NCI-H2107 (cell line): Measurements from ENCODE around the gene HNMT.

Source experiments
- DNase-seq: peaks from one replicate; lab custom pipeline; 2025; lab: John Stamatoyannopoulos, UW

The HNMT gene

DNA sequence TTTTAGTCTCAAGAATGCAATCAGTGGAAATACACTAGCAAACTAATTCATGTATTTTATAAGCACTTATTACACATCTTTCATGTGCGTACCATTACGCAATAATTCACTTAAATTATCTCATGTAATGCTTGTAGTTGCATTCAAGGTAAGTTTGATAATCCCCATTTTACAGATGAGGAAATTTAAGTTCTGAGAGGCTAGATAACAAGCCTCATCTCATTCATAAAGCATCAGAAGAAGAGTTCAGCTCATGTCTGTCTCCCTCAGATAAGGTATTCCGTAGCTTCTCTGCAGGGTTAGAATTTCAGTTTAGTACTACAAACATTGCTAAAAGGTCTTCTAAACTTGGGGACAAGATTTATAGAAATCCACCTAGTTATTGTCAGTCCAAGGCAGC lies 47.8 kb downstream of the HNMT start:
- DNase-seq, result no peak

DNA sequence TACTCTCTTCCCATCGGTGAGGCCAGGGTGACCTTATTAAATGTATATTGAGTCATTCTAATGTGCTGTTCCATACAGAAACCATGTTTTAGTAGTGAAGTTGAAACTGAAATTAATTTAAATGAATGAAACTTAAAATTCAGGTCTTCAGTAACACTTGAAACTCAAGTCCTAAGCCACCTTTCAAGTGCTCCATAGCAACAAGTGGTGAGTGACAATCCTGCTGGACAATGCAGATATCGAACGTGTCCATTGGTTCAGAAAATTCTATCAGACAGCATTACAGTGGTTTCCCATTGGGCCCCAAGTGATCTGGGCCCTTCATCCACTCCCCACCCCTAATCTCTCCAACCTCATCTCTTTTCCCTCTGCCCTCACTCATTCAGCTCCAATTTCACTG lies 48.7 kb downstream of the HNMT start:
- no peak for DNase-seq

DNA sequence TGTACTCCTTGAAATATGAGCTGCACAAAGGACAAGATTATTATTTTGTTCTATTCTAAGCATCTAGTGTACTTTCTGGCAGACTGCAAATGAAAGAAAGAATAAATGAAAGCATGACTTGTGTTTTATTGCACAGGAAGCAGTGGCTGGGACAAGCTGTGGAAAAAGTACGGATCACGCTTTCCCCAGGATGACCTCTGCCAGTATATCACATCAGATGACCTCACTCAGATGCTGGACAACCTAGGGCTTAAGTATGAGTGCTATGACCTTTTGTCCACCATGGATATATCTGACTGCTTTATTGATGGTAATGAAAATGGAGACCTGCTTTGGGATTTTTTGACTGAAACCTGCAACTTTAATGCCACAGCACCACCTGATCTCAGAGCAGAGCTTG lies 49.4 kb downstream of the HNMT start:
- DNase-seq, result no peak

DNA sequence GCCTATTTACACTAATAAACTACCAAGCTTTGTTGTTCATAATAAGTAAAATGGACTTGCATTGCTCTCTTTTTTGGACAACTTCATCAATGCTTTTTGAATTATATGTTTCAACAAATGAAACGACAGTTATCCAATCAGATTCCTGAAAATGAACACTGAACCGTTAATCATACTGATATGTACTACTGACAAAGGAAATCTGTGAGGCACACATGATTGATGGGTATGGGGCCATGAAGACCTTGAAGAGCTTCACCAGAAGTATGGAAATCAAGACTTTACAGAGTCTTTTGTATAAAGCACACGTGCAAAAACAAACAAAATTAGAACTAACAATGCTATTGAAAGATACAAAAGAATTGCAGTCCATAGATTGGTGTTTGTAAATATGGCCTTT lies 51.2 kb downstream of the HNMT start:
- no peak for DNase-seq

DNA sequence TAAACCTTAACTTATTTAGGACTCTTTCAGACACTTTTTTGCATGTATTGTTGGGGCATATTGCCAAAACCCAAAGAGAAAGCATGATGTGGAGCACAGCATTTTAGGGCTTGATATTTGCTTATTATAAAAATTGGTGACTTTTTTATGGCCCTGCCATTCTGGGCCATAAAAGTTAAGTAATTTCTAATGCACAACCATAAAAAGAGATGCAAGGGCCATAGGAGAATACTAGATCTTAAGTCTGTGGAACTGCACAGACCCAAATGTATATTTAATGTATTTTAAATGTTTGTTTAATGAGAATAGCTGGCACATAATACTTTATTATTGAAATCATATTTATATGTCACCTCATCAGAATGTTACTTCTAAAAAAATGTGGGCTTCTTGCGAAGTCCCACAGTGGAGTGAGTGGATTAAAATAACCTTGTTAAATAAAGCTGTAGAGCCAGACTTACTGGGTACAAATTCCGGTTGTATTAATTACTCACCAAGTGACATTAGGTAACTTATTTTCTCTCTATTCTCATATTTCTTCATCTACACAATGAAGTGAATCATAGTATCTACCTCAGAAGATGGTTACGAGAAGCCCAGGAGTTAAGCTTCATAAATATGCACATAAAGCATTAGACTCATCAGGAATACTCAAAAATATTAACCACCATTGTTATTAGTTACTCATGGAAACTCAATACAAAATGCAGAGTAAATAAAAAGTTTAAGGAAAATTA lies 52.2 kb downstream of the HNMT start:
- no peak for DNase-seq

DNA sequence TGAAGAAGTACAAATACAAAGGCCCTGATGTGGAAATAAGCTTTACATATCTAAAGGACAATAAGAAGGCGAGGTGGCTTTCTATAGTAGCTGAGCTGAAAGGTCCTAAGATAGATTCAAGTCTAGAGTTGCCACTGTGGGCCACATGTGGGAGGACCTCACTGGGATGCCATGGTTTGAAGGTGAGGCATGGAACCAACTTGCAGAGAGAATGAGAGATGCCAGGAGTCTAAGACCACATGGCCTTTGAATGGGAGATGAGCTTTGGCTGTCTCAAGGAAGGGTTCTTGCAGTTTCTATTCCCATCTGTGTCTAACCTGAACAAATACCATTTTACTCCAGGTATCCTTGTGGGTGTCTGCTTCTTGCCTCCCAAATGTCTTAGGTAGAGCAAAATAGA lies 53.6 kb downstream of the HNMT start:
- no peak for DNase-seq

DNA sequence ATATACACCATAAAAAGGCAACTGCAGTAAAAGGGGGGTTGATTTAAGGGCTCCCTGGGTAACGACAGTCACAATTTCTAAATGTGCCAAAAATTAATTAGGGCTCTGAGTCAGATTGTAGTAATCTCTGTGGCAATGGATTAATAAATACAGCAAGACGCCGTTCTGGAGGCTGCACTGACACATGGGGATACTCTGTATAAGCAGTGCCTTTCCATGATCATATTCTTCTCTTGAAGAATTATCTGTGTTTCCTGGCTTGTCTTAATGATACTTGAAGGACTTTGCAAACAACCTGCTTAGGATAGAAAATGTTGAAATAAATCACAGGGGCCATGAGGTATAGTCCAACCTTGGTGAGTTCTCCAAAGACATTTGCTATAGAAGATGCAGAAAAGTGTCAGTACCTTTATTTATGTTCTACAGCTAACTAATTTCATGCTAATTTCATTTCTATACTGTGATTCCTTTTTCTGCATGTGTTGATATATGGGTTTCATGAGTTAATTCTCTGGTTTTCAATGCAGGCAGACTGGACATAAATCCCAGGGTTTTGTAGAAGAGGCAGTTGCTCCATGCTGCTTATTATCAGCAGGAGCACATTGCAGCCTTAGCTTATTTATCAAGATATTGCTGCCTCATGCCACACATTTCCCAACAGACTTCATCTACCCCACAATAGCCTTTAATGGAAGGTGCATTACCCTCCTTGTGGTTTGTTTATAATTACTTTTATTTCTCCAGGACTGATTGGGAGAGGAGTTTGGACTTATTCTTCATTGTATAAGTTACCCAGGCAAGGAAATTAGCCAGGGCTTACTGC lies 54.8 kb downstream of the HNMT start:
- no peak for DNase-seq

DNA sequence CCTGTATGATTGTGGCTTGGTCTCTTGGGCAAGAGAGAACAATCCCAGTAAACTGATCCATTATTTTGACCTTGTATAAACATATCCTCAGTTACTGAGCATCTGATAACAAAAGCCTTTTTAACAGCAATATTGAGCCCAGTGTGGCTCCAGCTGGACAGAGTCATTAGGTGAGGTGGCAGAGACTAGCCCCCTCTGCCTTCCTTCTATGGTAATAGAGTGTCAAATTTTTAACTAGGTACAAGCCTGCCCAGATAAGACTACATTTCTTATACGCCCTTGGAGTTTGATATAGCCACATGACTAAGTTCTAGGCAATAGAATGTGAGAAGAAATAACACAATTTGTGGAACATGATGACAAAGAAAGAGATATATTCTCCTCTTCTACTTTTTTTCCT lies 56.2 kb downstream of the HNMT start:
- no peak for DNase-seq

DNA sequence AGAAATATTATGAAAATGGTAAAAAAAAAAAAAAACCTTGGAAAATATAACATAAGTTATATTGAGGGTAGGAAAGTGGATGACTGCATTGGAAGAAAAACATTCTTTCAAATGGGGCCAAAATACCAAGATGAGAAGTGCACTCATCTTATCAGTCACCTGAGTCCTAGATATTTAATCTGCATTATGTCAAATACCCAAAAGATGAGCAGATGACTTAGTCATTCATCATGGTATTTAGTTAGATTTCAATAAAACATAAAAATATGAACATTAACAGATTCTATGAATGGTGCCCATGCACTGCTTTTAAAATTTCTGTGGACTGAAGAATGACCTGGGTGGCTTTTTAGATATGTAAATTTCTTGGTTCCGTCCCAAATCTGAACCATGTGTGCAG lies 56.9 kb downstream of the HNMT start:
- no peak for DNase-seq

DNA sequence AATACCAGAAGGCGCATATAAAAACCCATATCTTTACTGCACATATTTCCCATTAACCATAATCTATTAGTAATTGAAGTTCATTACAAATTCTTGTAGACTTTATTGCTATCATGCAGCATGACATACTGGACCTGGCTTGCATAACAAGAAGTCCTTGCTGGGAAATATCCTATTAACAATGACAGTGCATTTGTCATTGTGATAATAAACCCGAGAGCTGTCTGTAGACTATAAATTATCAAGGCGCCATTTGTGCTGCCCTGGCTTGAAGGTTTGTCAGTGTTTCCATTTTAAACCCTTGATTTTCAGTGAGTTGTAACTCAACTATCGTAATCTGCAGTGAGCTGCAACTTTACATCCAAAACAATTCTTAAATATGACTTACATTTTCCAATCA lies 59.0 kb downstream of the HNMT start:
- DNase-seq, result no peak

DNA sequence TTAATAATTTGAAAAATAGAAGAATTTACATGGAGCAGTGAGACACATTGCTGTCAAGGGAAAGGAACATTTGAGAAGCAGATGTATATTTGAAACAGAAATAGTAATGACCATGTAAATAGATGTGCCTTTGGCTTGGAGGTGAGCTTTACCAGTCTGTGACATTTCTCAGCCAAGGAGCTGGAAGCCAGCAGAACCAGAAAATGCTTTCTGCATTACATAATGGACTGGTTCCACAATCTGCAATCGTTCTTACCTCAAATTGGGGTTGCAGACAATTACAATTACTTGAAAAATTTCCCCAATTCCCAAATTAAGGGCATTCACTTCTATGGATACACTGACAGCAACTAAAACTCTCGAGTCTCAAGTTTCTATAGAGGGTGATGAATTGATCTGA lies 59.7 kb downstream of the HNMT start:
- no peak for DNase-seq

DNA sequence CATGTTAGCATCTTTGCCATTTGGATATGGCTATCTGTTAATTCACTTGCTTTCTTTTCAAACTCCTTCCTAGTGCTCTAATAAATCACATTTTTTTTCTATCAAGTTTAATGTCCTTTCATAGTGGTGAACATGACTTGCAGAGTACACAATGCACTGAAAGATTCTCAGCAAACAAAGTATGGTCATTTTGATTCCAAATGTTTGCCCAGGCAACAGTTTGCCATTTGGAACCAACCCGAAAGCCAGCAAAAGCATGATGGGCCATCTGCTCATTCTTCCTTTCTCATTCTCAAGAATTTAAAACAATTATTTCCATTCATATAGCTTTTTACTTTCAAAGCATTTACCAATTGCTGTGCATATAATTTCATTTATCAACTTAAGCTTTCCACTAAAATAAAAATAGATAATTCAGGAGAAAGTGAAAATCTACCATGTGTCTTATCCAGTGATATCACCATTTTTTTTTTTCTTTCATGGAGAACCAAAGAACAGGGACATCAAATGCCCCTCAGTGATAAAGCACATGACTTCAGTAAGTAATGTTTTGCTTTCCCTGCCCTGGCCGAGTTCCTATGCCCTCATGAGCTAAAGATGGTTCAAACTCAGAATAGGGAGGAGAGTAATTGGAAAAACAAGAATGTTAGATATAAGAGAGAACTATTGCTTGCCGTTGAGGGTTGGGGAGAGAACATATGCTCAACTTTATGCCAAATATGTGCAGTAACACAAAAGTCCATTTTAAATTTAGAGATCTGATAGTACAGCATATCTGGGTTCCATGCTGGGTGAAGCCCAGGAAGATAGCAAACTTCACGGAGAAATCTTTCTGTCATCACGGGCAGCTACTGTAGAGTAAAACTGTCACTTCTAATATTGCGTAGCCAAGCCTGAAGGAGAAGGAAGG lies 62.1 kb downstream of the HNMT start:
- no peak for DNase-seq

DNA sequence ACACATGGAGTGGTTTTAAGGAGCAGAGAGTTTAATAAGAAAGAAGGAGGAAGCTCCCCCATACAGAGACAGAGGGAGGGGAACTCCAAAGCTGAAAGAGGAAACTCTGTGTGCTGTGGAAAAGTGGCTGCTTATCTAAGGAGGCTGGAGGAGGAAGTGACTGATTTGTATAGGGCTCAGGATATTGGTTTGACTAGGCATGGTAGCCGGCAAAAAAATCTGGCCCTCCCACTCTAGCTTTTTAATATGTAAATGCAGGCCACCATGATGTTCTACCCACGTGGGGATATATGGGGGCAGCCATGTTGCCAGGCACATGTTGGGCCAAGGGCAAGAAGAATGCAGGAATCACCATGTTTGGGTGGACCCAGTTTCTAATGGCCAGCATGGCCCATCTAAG lies 64.3 kb downstream of the HNMT start:
- DNase-seq, result no peak

DNA sequence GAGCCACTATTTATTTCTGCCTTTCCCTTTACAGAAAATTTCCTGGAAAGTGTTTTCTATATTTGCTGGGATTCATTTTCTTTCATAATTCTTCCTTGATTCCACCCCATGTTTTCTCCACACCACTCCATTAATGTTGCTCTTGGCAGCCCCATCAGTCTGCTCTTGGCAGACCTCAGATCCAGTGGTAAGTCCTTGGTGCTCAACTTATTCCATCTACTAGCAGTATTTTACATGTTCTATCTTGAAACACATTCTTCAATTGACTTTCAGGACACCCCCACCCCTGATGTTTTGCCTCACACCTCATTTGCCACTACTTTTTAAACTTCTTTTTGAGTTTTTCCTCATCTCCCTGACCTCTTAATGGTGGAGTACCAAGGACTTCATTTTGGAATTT lies 65.0 kb downstream of the HNMT start:
- DNase-seq, result no peak

DNA sequence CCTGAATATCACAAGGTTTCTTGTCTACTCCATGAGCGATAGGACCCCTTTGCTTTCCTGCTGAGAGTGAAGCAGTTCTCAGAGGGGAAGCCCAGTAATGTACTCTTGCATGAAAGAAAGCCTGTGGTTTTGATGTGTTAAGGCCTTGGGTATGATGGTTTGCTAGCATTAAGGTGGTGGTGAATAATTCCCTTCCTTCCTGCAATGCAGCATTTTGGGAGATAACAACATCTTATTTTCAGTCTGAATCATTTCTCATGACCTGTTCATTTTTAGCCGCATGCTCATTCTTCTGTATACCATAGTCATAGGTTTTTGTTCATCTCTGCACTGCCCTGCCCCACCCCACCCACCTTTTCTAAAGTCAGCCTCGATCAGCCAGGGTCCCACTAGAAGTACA lies 66.2 kb downstream of the HNMT start:
- no peak for DNase-seq

DNA sequence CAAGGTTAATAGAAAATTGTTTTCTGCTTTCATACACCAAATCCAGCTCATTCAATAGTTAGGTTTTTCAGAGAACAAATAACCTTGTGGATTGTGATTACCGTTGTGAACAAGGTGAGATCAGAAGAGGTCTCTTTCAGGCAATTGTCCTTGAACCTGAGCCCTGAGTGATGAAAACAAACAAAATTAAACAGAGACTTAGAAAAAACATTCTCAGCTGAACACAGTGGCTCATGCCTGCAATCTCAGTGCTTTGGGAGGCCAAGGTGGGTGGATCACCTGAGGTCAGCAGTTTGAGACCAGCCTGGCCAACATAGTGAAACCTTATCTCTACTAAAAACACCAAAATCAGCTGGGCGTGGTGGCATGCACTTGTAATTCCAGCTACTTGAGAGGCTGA lies 68.1 kb downstream of the HNMT start:
- no peak for DNase-seq

DNA sequence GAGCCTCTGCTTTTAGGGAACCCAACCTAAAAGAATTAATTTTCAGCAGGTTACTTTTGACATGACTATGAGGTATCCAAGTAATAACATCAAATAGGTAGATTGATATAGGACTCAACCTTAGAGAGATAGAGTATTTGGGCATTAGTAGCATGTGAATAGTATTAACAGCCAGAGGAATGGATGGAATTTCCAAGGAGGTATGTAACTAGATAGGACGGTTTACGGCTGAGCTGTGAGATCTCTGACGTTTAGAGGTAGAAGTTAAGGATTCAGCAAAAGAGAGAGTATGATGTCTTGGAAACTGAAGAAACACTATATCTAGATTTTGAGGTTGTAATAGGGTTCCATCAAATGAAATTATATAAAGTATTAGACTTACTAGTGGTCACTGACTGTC lies 70.3 kb downstream of the HNMT start:
- no peak for DNase-seq

DNA sequence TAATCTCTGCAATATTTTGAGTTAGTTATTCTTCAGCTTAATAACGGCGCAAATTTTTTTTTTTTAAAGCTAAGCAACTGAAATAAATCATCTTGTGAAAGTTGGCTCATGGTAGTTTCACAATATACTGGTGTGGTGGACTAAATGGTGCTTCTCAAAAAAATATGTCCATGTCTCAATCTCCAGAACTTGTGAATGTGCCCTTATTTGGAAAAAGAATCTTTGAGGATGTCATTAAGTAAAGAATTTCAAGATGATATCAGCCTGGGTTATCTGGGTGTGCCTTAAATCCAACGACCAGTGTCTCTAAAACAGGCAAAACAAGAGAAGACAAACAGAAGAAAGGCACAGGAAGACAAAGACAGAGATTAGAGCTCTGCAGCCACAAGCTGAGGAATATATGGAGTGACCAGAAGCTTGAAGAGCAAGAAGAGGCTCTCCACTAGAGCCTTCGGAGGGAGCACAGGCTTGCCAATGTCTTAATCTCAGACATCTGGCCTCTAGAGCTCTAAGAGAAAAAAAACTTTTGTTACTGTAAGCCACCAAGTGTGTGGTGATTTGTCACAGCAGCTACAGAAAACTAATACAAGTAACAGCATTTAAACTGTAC lies 71.4 kb downstream of the HNMT start:
- no peak for DNase-seq

DNA sequence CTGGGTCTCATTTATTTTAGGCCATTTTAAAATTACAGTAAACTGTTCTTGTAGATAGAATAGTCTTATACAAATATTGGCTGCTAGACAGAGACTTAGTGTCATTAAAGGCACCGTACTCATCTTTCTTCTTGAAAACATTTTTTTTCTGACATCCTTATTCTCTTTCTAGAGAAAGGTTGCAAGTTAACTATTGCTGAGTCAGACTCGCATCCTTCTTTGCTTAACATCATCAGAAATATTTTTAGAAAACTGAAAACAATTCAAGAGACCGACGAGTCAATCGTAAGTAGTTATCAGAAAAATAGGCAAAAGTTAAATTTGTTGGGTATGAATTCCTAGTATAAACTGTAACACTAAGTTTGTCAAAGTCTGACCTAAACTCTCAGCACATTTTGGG lies 72.2 kb downstream of the HNMT start:
- DNase-seq, result no peak

DNA sequence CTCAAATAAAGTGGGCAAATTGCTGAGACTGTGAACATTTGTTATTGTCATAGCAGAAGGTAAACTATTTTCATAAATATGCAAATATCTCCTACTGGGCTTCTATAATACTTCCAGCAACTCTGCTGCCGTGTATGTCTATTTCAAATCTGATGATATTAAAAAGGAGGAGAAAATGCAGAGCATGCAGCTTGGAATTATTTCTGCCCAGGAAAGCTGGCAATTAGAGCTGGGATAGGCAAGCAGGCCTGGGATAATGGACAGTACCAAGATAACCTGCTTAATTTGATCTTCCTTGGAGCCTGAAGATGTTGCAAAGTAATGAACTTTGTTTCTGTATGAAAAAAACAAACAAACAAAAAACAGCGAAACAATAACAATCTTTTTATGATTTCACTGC lies 72.8 kb downstream of the HNMT start:
- no peak for DNase-seq

DNA sequence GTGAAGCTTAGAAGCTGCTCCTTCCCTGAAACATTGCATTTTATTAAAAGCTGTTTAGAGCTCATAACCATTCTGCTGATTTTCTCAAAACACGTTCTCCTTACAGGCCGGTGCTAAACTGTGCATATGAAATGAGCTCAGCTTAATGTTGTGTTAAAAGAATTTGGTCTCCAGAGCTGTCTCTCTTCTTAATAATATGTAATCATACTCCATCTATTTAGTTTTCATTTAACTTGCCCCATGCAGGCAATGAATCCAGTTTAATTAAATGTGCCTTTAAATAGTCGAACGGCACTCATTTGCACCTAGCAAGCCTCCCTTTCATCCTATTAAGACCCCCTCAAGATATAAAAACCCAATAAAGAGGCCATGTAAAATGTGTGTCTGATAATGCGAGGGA lies 76.3 kb downstream of the HNMT start:
- no peak for DNase-seq

DNA sequence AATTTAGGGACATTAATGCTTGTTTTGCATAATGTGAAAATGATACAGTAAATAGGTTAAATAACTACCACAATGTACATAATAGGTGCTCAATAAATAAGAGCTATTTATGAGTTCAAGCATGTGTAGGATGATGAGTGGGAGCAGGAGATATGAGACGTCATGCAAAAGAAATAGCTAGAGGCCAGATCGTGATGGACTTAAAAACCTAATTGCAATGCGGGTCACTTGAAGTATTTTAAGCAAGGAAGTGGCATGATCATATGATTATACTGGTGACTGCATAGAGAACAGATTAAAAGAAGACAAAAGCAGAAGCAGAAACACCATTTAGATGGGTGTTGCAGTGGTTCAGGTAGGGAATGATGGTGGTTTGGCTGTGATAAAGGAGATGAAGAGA lies 78.0 kb downstream of the HNMT start:
- DNase-seq, result no peak
